ENCODE results near the gene MED10. TPM values are rescaled to one million over a fixed set of nuclear protein-coding genes. Genes with fewer than 3 reads are reported as not detected.

The MED10 gene
- total and polyA plus RNA-seq, 9 of the 15 experiments (the other 6 are each of a cell fraction or from before 2014, with no cell fraction given): 23.8 to 83.4 (median 58.8) TPM

DNA sequence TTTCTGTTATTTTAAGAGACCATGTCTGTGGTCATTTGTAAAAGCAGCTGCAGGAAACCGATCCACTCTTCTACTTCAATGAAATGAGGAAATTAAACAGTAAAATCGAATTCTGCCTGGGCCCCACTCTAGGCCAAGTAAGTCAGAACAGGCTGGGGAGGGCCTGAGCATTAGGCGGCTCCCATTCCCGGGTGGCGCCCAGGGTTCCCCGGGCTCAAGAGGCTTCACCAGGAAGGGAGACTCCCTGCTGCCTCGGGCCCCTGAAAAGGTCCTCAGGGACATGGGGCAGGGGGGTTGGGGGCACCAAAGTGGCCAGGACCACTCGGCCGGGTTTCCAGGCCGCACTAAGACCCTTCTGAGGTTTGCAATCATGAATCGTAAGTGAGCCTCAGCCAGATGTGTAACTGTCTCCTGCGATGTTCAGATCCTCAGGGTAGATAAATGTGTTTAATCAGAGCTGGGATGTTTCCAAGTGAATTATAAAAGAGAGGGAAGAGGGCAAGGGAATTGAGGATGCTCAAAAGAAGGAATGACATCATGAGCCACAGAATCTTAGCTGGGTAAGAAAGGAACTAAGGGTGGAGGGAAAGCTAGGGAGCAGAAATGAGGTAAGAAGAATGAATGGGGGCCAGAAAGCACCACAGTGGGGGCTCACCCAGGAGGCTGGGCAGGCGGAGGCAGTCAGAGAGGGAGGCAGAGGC, 24.6 kb downstream of the MED10 start (continued):
- no peak for TF ChIP-seq PTTG1 (tag; IDR thresholded peaks at IDR 0.05; ENCODE audit: low read depth)
- TF ChIP-seq BRCA1 (IDR thresholded peaks at IDR 0.05): no peak
- TF ChIP-seq BRCA1 (CRISPR knock-in tag; IDR thresholded peaks at IDR 0.05): no peak
- no peak for TF ChIP-seq TBL1XR1 (IDR thresholded peaks at IDR 0.05; ENCODE audit: low read length in 2 of 2)

GRCh38 chr5:6350277-6351090, 27.9 kb downstream of the MED10 start:
- no peak overlapping the region for H3K9ac ChIP-seq (ENCODE audit: insufficient read depth in 1 of 2, low read depth in 2 of 2, low read length in 2 of 2)
- no peaks in the 10 kb centered on the region for H3K36me3 ChIP-seq (ENCODE audit: control insufficient read depth, insufficient read depth, low read length)
- H3K9me3 ChIP-seq (replicated peaks; ENCODE audit: control insufficient read depth, insufficient read depth, low read depth, low read length): no peaks in the 10 kb centered on the region
- DNase-seq (ENCODE audit: extremely low read depth in 1 of 4, low spot score in 3 of 4) (no peak), FAIRE-seq (no peak), ATAC-seq (no peak)
- H3K4me3 ChIP-seq: no peak overlapping the region
- WGBS (ENCODE audit: insufficient coverage, low coverage, missing lambda C conversion rate): 6% methylated on average over 16 of the region's 18 CpGs
- H3K9me1 ChIP-seq (ENCODE audit: control insufficient read depth, insufficient read depth, low read length): no peaks in the 10 kb centered on the region
- CTCF ChIA-PET (ENCODE audit: low intra/inter-chr PET ratio): no interaction called here
- no peak overlapping the region for H2AFZ ChIP-seq (ENCODE audit: low read depth, low read length)
- POLR2A ChIA-PET: interaction anchor here (0.6 to 0.8 kb wide), 2 partner anchors 18 to 123 kb away, joined by 3 to 5 read pairs; no protein-coding TSS in a partner anchor
- H4K20me1 ChIP-seq (replicated peaks; ENCODE audit: control insufficient read depth, insufficient read depth, low read length): peaks cover 9% of the 10 kb centered on the region
- intact Hi-C loops (cut with micrococcal nuclease): no loop called here
- BruUV-seq (replicated peaks): no TSS peak
- no peak for TF ChIP-seq LEF1 (IDR thresholded peaks at IDR 0.05)
- no peak for TF ChIP-seq RB1 (IDR thresholded peaks at IDR 0.05; ENCODE audit: low read depth)
- TF ChIP-seq ZBTB7A (IDR thresholded peaks at IDR 0.05; ENCODE audit: borderline replicate concordance, control insufficient read depth, low read depth, low read length): no peak
- no peak for TF ChIP-seq NCOA6 (IDR thresholded peaks at IDR 0.05)
- no peak for TF ChIP-seq HNRNPH1 (optimal IDR thresholded peaks at IDR 0.05; ENCODE audit: low read depth, low read length)
- no peak for TF ChIP-seq TARDBP (IDR thresholded peaks at IDR 0.05)
- TF ChIP-seq ELK1 (CRISPR knock-in tag; IDR thresholded peaks at IDR 0.05): no peak
- no peak for TF ChIP-seq KLF16 (IDR thresholded peaks at IDR 0.05)
- no peak overlapping the region for H3K27ac ChIP-seq (ENCODE audit: extremely low read depth, low read depth, low read length)
- in situ Hi-C loops (cut with MboI): no loop called here
- no peak overlapping the region for H3K4me2 ChIP-seq (ENCODE audit: insufficient read depth, low read length)
- H3K79me2 ChIP-seq (ENCODE audit: control insufficient read depth, insufficient read depth, low read length): no peaks in the 10 kb centered on the region
- peaks cover 0 to 3% of the 10 kb centered on the region in 2 experiments; a peak in 1 of 5 replicates for H3K4me1 ChIP-seq (replicated peaks in 1 of 2; ENCODE audit: control insufficient read depth in 2 of 2, insufficient read depth in 2 of 2, low read length in 2 of 2)
- H3K27me3 ChIP-seq (ENCODE audit: control insufficient read depth in 2 of 2, insufficient read depth in 2 of 2, low read length in 2 of 2): peaks cover 68 to 94% of the 10 kb centered on the region in 2 experiments

All from K562 (cell line).